HG03342 (cell line): ENCODE results near the gene TIMMDC1.
"Not testable (repeated sequence)": the region's sequence is repeated elsewhere in the genome, so short reads cannot be mapped to it uniquely, and the experiment has no call there.

Experiments
- ATAC-seq: cut with Tn5 transposase; IDR thresholded peaks from one replicate; pipeline ENCODE4 v1.9.1; 2021; ENCODE audit warnings: mild to moderate bottlenecking, moderate library complexity; ENCODE audit not compliant: unreplicated experiment

TIMMDC1 gene

DNA sequence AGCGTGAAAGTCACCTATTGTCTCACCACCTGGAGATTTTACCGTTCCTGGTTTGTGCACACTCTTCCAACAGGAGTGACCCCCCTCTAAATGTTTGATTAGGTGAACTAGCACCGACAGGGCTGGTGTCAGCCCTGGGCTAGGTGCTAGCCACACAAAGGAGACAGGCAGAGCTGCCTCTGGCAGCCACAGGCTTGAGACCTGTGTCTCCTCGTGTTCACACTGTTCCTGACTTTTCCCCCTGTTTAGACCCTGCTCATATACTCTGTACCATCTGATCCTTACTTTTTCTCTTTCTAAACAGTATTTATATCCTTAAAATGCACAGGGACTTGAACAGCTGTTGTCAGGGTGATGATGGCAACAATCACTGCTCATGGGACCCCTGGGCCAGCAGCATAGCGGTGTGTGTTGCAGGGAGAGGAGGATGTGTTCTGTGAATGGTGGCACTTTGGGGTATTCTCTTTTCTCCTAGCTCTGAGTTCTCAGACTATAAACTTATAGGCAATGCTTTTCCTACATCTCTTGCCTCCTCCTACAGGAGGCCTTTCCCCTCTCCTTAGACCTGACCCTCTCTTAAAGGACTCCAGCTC is 55.6 kb downstream of the TIMMDC1 start:
- ATAC-seq = no peak

DNA sequence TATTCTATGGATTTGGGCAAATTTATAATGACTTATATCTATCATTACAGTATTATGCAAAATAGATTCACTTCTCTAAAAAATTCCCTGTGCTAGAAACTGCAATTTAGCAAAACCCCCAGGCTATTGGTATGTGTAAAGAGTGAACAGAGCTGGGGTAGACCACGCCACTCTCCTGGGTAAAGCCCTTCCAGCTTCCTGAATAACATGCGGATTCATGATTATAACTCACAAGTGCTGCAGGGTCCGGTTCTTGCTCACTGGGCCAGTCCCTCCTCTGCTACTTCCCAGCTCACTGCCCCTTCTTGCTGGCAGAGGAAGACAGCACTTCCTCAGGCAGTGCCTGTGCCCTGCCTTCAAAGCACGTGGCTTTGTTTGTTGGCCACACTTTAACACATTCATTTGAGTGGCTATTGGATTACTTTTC is 57.0 kb downstream of the TIMMDC1 start:
- no peak for ATAC-seq

DNA sequence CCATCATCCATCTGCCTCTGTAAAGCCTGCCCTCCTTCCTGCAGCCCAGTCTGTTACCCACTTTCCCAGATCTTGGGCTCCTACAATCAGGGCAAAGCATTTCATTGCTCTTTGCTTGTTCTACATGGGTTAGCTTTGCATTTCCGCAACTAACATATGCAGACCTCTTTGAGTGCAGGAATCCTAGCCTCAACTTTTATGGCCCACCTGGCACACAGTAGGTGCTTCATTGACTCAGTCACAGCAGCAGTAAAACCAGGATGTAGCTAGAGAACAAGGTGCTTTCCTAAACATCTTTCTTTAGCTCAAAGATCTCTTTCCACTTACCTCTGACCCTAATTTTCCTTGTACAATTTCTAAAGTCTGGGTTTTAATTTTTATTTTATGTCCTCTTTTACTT is 57.6 kb downstream of the TIMMDC1 start:
- no peak for ATAC-seq

DNA sequence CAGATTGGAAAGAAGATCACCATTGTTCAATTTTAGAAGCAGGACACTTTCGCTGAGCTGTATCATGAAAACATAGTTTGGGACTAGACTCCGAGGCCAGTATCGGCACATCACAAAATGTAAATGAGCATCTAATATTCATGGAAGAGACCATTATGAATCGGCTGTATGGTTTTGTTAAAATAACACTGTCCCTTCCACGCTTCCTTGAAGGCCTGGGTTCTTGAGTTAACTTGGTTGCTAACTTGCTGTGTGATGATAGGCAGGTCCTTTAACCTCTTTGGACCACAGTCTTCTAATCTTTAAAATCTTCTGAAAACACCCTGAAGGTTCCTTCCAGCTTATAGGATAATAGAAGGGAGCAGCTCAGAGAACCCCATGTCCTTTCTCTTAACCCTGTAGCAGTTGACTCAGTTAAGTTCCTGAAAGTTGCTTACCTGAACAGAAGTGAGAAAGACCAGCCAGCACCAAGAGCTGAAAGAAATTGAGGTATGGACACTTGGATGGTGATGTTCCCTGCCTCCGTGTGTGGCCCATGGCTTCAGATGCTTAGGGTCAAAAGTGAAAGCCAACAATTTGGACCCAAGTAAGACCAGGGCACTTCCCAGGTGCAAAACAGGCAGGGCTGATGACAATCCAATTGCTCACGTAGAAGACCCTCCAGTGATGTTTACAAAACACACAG is 59.0 kb downstream of the TIMMDC1 start:
- no peak for ATAC-seq

DNA sequence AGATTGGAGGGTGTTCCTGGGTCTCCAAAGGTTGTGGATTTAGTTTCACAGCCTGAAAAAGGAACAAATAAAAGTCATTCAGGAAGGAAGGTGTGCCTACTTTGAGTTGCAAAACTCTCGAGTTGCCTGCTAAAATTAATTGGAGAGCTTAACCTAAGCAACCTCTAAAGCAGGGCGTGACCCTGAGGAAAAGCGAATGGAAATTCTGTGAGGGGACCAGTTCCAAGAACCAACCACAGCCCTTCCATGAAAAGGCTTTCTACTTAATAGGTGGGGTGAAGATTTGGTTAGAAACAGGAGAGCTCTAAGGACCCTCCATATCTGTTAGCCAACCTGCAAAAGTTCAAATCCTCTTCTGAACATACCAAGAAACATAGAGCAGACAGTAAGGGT is 59.5 kb downstream of the TIMMDC1 start:
- ATAC-seq = no peak

DNA sequence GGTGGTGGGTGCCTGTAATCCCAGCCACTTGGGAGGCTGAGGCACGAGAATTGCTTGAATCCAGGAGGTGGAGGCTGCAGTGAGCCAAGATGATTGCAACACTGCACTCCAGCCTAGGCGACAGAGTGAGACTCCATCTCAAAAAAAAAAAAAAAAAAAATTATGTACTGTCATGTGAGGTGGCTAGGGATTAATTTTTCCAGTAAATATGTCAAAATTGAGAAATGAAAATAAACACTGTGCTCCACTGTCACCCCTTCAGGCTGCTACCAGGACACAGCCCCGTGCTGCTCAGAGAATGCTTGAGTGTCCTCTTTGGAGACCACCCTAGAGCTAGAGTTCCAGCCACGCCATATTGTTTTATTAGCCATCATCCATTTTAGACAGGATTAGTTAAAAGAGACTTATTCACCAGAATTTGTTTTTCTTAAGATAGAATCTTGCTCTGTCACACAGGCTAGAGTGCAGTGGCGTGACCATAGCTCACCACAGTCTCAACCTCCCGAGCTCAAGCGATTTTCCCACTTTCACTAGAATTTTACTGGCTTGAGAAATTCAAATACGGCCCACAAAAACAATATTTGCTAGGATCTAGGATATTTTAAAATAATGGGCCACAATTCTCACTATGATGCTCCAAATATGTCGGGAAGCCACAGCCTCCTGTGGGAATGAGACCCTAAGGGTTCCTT is 60.4 kb downstream of the TIMMDC1 start:
- ATAC-seq = no peak

DNA sequence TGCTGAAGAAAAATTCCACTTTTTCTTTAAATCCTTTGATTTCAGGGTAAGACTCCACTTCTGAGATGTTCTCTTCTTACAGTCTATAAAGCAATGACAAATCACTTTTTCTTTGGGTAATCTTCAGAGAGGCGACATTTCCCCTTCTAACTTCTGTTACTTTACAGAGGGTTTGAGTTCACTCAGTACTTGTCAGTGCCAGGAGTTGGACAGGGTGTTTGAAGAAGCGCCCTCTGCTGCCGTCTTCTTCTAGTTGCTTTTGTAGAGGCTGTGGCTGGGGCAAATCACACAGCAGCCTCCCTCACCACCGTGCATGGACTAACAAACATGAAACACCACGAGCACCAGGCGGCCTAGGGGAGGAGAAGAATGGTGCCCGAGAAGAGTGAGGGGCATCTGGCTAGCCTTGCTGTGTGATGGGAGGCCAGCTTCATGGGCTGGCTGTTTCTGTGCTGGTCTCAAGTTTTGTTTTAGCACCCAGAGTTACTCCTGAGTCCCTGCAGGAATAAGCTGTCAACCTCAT is 61.2 kb downstream of the TIMMDC1 start, which contains the start of gene CD80:
Gene CD80, minus strand, starts transcription at position 174 of the 523 bp plus-strand sequence. CDS start 1,886 bp downstream, outside the sequence.
- peak; percentile 58 for ATAC-seq

DNA sequence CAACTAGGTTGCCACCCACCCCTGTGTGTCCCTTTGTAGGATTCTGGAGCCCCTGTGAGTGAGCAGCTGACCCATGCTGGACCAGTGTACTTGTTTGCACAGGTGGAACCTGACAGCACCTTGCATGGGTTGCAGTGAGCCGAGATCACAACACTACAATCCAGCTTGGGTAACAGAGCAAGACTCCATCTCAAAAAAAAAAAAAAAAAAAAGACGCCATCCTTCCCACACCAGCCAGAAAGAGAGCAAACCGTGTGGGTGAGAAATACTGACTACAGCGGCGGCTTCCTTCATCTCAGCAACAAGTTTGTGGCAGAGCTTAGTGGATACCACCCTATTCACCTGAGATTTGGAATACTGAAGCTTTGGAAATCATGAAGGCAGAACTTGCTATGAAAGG is 61.8 kb downstream of the TIMMDC1 start:
- ATAC-seq = no peak

DNA sequence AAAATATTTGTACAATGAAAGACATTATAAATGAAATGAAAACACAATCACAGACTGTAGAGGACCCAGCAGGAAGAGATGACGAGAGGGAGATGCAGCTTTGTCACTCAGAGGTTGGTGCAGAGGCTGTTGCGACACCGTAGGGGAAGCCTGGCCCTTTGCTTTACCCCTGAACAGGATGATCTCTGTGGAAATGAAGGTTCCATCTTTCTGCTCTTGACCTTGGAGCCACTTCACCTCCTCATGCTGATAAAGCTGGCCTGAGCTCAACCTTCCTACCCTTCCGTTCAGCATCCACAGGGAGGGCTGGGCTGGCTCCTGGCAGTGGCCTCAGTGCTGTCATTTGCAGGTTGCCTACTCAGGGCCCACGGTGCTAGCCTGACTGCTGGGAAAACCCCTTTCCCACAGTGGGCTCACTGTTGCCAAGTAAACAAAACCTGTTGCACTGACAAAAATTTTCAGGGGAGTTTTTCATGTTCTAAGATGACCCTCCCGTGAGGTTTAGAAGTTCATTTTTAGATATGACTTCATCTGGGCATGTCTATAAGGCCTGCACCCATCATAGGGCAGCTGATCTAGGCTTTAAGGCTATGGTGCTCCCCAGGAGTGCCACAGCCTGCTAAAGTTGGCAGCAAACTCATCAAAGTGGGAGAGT is 64.1 kb downstream of the TIMMDC1 start:
- peak; percentile 71 for ATAC-seq

DNA sequence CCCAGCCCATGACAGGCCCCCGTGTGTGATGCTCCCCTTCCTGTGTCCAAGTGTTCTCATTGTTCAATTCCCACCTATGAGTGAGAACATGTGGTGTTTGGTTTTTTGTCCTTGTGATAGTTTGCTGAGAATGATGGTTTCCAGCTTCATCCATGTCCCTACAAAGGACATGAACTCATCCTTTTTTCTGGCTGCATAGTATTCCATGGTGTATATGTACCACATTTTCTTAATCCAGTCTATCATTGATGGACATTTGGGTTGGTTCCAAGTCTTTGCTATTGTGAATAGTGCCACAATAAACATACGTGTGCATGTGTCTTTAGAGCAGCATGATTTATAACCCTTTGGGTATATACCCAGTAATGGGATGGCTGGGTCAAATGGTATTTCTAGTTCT is 65.0 kb downstream of the TIMMDC1 start:
- ATAC-seq = not testable (repeated sequence)

DNA sequence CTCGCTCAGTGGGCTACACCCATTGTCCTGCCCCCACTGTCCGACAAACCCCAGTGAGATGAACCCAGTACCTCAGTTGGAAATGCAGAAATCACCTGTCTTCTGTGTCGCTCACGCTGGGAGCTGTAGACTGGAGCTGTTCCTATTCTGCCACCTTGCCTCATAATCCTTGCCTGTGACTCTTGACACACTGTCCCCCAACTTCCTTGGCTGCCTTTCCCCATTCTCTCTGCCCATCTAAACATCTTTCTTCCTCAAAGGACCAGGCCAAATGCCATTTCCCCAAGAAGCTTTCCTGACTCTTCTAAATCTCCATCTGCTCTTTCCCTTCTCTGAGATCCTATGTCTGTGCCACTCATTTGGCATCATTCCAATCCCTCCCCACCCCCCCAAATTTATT is 70.8 kb downstream of the TIMMDC1 start:
- no peak for ATAC-seq

DNA sequence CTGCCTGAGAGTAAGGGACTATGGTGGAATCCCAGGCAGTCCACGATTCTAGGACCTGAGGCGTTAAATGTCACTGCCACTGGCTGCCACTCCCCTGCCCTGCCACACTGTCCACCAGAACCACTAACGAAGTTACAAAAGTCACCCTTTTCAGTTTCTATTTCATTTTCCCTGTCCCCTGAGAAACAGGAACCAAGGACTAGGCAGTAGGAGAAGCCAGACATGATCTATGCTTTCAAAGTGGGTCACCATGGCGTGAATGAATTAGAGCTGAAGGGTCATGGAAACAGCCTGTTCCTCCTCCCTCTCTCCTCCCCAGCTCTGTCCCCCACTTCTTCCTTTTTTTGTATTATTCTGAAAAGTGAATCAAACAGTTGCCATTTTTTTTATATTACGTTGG is 71.9 kb downstream of the TIMMDC1 start:
- peak; percentile 80 for ATAC-seq

DNA sequence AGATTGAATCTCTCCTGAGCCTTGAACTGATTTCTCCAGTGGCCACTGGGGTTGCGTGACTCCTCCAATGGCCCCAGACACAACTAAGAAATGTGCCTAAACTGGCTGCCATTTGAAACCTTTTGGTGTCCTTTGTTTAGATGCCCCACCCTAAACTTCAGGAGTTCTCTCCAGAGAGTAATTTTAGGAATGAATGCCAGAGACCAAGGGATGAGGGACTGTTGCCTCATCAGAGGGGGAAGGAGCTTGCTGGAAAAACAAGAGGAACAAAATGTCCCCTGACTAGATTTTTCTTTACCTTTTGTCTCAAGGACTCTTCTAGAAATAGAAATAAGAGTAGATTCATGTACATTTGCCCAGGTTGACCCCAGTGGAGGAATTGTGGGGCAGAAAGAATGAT is 72.9 kb downstream of the TIMMDC1 start:
- no peak for ATAC-seq

DNA sequence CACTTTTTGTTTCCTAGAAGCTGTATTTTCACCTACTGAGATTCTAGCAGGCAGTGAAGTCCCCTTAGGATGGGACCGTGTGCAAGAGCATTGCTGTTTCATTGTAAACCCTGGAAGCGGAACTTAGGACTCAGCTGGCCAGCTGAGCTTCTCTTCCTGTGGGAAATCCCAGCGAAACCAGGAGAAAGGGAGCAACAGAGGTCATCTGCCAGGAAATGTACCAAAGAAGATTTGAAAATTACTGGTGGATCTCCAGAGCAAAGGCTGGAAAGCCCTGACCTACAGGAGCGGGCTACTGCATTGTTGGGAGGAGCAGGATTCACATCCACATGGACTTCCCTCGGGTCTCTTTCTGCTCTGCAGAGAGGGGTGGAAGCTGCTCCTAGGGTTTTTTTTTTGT is 73.3 kb downstream of the TIMMDC1 start:
- ATAC-seq = no peak
